Astrocyte of the hippocampus (primary cell): Measurements from ENCODE around the gene CRB2.
"Not testable (repeated sequence)": the region's sequence is repeated elsewhere in the genome, so short reads cannot be mapped to it uniquely, and the experiment has no call there.

Experiments
- DNase-seq: peaks from one replicate; pipeline ENCODE4 v3.0.0; 2011; ENCODE audit warnings: low read depth, low spot score

Gene CRB2

DNA sequence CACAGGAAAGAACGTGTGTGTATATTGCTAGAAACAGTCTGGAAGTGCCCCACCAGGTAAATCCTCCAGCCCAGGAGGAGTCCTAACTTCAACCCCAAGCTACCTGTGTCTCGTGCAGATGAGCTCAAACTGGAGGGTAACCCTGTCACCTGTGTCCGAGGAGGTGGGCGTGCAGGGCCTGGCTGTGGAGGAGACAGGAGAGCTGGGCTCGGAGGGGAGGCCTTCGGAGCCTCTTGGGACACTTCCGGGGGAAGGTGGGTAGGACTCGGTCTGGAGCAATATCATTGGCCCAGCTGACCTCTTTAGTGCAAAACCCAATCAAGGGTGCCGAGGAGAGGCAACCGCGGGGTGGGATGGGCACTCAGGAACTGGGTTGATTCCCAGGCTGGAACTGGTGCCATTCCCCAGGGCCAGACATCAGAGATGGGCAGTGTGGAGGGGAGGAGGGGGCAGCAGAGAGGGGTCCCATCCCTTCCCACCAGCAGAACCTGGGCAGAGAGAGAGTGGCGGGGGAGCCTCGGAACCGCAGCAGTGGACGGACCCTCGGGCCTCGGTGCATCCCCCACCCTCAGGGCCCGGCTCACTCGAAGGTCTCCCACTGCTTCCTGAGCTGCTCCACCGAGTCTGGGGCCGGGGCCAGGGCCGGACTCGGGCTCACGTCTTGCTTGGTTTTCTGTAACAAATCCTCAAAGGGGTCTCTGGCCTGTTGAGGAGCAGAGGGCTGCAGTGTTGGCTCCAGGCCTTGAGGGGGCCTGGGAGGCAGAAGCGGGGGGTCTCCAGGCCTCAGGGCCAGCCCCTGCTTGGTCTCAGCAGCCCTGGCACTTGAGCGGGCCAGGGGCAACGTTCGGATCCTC lies 25.1 kb downstream of the CRB2 start:
- DNase-seq, result no peak

DNA sequence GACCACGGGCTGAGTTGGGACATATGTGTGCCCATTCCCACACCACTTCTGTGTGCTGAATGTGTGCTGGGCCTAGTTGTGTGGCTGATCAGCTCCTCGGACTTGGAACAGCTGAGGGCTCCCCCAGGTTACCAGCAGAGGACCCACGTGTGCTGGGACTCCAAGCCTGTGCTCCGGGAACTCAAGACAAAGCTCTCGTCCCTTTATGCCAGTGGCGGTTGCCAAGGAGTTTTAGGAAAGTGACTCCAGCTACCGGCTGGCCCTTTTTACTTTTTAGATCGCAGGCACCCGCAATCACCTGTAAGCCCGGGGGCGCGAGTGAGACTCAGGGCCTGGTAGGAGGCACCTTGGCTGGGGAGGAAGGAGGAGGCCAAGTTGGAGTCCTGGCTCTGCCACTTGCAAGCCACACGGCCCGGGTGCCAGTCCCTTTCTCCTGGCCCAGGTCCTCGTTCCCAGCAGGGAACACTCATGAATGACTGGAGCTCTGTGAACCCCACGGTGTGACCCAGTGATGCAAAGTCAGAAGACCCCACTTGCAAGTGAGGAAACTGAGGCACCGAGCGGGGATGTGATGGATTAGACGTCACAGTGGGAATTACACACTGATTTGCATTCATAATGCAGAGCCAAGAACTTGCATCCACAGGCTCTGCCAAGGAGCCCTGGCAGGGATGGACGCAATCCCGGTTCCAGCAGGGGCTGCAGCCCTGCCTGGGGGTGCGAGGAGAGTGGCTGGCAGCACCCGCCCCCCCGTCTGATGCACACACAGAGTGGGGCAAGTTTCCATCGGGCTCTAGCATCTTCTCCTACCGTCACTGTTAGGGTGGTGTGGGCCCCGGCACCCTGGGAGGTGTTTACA lies 26.9 kb downstream of the CRB2 start:
- no peak for DNase-seq

DNA sequence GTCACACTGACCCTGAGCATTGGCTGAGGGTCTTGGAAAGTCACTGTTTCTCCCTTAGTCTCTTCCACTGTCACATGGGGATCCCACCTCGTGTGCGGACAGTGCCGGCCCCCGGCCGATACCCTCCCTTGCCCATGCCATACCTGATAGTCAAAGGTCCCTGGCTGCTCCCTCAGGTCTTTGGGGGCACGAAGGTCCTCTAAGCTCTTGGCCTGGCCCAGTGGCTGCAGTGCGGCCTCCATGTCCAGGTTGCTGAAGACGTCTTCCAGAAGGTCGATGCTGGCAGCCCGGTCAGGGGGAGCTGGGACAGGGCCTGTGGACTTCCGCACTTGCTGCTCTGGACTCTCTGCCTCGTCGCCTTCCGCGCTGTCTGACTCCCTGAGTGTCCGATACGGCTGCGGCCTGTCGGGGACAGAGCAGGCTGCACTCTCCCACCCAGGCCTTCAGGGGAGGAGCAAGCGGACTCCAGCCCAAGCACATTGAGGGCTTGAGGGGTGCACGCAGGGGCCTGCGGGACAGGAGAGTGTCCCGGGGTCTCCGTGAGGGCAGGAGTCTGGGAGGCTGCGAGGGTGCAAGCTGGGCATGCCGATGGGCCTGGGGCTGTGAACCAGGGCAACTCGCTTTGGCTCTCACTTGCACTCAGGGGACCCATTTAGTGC lies 27.6 kb downstream of the CRB2 start:
- no peak for DNase-seq

DNA sequence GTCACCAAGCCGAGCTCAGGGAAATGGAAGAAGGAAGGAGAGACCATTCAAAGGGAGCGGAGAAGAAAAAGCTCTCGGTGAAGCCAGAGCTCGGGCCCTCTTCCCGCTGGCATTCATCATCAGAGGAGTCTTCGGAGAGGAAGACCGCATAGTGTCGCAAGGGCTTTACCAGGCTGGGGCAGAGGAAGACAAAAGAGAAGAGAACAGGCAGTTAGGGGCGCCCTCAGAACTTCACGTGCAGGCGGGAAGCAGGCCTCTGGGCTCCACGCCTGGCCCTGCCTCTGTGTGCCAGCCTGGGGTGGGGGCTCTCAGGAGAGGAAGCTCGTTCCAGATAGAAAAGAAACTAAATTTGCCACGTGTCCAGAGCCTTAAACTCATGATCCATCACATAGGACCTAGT lies 31.7 kb downstream of the CRB2 start:
- DNase-seq, result no peak

DNA sequence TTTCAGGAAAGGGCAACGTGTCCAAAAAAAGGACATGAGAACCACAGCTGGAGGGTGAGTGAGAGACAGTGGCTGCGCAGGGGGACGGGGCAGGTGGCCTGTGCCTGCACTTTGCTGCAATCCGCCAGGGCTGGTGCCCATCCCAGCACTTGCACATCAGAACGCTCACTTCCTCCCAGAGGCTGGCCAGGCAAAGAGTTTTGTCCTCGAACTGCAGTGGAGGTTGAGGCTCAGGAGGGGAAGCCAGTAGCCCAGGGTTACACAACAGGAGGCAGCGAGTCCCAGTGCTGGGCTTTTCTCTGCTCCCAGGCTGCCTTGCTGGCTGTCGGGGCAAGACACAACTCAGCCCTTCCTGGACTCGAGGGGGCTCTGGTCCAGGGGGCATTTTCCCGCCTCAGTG lies 33.1 kb downstream of the CRB2 start:
- DNase-seq, result no peak

DNA sequence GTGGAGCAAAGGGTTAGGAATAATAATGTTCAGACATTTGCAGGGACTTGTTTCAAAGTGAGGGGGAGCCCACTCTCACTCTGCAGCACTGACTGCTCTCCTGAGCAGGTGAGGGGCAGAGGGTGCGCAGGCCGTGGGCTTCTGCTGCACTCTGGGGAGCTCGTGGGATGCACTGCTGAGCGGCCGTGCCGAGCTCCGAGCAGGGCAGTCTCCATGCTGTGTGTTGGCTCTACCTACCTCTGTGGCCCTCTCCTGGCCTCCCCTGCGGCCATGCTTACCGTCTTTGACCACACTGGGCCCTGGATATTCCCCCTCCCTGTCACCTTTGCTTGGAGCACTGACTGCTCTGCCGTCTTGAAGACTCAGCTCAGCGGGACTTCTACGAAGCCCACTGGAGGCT lies 33.7 kb downstream of the CRB2 start:
- DNase-seq, result no peak

DNA sequence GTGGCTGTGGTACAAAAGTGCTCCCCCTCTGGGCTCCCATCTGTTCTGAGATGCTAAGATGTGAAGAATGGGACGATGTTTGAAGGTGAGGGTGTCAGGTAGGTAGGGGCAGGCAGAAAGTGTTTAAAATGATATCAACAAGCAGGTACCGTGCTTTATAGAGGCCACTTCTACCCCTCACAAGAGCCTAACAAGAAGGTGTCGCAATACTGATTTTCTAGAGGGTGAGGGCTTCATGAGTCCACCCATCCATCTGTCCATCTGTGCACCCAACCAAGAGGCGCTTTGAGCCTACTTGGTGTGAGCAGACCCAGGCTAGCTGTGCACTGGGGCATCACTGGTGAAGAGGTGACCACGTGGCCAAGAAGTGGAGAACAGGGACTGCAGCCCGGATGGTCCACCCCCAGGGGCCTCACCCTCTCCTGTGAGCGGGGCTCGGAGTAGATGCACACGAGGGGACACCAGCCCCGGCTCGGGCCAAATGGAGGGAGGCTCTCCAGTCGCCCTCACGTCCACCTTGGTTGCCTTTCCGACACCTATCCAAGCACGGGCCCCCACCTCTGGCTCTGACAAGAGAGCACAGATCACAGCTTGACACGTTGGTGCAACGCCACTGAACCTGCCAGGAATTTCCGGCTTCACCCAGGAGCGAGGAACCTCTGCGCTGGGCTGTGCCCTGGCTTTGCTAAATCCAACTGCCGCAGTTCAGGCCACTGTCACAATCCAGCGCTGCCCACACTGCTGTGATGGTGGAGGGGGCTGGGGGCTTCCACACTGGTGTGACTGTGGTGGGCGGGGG lies 34.5 kb downstream of the CRB2 start:
- DNase-seq, result no peak

DNA sequence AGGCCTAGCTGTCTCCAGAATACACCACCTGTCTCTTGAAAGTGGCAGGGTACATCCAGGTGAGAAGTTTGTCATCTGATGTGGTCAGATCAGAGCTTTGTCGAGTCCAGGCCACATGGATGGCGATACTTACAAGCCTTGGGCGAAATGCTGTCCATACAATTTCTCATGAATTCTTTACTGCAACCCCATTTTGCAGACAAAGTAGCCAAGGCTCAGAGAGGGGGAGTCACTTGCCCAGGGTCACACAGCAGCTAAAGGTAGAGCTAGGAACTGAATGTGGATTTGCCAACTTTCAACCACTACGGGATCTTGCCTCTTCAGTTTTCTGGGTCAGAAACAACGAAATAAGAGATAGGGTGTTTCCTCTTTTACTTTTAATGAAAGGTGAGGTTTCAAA lies 35.2 kb downstream of the CRB2 start:
- no peak for DNase-seq

DNA sequence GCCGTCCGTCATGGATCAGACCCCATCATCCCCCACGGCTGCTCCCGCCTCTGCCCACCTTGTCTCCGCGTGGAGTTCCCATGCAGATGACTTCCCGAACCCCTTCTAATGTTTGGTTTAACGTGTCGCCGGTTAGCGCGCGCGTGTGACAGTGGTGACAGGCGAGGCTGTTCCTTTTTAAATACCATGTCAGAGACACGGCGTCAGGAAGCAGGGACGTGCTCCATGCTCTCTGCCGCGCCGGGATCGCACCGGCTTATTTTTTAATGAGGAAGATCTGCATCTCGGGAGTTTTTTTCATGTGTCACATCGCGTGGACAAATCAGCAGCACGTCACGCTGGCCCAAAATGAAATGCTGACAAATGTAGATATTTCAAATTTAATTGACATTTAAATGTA lies 35.9 kb downstream of the CRB2 start:
- no peak for DNase-seq

DNA sequence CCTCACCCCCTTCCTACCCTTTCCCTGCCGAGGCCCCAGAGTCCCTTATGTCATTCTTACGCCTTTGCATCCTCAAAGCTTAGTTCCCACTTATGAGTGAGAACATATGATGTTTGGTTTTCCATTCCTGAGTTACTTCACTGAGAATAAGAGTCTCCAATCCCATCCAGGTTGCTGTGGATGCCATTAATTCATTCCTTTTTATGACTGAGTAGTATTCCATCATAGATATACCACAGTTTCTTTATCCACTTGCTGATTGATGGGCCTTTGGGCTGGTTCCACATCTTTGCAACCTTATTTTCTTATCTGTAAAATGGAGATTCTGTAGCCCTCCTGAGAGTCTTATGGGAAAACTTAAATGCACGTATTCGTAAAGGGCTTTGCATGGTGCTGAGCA lies 36.8 kb downstream of the CRB2 start:
- DNase-seq, result no peak

DNA sequence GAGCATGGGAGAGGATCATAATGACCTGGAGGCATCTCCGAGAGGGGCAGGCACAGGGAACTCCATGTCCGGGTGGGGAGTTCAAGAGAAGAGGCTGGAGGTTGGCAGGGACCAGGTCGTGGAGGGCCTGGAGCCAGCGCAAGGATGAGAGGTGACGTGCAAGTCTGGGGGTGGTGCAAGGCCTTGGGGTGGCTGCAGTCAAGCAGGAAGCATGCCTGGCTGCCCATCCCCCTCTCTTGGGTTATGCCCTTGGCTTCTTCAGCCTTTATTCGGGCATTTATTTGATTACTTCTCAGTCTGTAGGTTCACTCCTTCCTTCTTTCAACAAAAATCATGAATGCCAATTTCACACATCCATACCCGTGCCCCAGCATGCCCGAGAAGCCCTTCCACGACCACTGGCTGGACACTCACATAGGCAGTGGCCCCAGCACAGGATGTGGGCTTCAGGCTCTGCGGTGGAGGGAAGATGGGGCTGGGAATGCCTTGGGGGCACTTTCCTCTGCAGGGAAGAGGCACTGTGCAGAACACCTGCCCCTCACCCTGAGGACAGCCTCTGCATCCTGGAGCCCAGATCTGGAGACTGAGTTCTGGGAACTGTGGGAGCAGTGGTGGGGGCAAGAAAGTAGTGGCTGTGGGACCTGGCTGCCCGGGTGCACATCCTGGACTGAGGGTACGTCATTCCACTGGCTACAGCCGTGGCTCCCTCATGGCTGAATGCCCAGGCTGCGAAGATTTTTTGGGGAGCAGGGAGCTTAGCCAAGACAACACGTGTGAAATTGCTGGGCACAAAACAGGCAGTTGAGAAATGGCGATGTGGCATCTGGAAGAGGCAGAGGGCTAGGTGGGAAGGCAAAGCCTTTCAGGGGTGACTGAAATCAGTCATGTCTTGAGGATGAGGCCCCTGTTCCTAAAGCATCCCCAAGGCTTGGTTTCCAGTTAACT lies 38.6 kb downstream of the CRB2 start:
- DNase-seq, result no peak

DNA sequence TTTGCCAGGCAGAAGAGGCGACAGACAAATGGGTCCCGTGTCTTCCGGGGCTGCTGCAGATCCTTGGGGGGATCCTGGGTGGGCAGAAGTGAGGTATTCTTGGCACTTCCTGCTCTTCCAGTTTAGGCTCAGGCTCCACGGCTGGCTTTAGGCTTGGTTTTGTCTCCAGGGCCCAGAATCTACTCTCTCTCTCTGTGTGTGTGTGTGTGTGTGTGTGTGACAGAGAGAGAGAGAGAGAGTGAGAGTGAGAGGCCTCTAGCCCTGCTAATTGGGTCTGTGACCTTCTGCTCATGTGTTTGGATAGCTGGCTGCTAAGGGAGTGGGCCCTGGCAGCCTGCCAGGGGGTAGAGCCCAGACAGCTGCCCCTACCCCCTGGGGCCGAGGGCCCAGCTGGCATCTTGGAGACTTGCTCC lies 39.3 kb downstream of the CRB2 start:
- no peak for DNase-seq

DNA sequence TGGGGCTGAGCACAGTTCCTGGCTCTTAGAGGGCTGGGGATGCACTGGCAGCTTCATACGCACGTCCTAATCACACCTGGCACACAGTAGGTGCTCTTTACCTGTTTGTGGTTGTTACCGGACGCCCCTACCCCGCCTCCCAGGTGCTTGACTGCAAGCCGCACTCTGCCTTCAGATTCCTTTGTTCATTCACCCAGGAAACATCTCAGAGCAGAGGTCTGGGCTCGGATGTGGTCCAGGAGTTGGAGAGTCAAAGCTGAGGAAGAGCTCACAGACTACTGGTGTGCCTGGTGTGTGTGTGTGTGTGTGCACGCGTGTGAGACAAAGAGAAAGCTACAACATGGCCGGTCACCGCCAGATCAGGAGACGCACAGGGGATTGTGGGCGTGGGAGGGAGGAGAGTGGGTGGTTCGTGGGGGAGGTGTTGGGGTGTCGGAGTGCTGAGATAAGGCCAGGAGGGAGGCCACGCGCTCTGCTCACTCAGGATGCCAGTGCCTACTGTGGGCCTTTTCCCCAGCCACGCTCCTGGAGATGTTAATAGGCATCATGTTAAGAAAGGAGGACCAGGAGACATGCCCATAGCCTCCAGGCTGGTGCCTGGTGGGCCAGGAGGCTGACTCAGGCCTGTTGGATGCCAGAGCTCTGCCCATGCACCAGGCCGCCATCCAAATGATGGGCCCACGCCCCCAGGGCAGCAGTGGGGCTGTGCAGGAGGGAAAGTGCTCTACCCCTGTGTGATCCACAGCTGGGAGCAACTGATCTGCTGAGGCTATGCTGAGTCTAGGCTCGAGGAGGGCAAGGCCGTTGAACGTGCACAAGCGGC lies 39.9 kb downstream of the CRB2 start:
- no peak for DNase-seq

DNA sequence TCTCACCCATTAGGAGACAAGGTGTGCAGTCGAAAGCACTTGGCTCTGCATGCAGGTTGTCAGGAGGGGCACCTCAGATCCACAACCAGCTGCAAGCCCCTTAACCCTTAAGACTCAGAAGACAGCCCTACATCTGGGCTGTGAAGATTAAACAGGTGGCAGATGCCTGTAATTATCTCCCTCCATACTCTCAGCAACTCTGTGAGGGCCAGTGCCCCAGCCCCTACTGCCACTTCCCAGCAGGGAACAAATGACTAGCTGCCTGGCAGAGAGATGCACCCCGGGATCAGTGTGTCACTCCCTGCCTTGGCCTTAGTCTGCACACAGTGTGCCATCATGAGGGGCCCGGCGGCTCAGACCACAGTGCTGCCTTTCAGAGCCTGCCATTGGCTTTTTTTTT lies 42.0 kb downstream of the CRB2 start:
- no peak for DNase-seq

DNA sequence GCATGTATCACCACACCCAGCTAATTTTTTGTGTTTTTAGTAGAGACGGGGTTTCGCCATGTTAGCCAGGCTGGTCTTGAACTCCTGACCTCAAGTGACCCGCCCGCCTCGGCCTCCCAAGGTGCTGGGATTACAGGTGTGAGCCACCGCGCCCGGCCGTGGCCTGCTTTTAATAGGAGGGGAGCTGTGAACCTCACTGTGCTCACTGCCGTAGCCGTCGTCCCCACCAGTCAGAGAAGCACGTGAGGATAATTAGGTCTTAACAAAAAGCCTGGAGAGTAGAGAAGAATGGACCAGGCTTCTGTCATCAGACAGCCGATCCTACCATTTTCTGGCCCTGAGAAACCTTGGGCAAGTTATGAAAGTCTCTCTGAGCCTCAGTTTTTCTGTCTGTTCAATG lies 42.9 kb downstream of the CRB2 start:
- not testable (repeated sequence) for DNase-seq

DNA sequence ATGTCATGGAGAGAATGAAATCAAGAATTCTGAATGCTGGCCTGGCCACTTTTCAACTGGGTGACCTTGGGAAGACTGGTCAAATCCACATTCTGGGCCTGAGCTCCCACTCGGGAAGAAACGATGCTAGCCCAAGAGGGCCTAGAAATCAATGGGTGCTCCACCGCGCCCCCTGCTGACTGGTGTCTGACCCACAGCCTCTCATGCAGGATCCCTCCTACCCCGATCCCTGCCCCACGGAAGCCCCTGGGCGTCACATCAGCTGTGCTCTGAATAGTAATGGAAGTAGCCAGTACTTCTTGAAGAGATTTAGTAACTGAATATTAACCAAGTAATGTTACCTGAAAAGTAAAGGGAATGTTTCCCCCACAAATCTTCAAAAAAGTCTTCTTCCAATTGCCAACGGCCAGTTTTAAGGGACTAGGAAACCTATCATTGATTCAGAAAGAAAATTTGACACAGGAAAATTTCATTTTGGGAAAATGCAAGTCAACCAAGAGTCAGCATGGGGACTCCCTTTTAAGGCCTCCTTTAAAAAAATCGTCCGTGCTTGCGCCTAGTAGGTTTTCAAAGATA lies 43.9 kb downstream of the CRB2 start:
- no peak for DNase-seq

DNA sequence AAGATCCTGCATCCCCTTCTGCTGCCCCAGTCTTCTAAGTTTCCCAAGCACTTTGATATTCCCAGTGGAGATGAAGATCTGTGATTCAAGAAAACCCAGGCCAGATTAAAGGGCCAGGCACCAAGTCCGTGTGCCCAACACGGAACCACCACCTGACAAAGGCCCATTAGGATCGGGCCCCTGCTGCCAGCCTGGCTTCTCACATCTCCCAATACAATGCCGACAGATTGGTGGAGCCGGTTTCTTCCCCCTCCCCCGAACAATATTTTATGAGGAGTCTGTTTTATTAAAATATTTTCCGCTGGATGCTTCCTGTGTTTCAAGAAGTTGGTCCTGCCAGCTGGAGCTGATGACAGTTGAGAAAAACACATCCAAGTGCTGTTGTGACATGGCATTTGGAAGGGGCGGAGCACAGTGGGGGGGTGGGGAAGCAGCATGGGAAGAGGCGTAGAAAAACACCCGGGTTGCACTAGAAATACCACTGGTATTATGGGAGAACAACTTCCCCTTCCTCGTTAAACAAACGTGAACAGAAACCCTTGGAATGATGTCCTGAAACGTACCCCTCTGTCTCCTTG lies 45.0 kb downstream of the CRB2 start:
- DNase-seq, result no peak

DNA sequence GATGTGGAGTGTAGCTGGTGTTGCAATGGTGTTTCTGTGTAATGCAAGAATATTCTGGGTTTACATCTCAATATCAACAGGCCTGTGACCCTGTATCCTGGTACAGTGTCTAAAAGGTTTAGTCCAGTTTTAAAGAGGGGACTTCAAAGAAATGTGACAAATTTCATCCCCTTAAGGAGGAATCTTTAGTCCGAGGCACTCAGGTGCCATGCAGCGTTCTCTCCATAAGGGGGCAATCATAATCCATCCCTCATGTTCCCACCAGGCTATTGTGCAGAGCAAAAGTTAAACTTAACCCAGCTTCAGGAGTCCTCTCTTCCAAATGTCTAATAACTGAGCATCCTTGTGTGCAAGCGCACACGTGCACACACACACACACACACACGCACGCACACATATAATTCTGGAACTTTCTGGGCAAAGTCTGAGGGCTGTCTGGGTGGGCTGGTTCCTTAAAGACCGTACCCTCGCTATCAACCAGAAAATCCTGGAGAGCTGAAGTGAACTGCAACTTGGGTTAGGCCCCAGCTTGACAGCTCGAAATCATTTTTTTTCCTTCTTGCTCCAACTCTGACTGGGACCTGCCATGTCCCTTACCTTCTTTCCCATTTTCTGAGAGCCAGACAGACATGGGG lies 46.0 kb downstream of the CRB2 start:
- peak; percentile 78 for DNase-seq
